ENCODE measurements around the gene CCN5. TPM values are rescaled to one million over a fixed set of nuclear protein-coding genes. Genes with fewer than 3 reads are reported as not detected.

CCN5 gene
- total and polyA plus RNA-seq, 2 of the 13 experiments (the other 11 are each of a cell fraction or from before 2014, with no cell fraction given), result 0.12 TPM; not detected in 1

DNA sequence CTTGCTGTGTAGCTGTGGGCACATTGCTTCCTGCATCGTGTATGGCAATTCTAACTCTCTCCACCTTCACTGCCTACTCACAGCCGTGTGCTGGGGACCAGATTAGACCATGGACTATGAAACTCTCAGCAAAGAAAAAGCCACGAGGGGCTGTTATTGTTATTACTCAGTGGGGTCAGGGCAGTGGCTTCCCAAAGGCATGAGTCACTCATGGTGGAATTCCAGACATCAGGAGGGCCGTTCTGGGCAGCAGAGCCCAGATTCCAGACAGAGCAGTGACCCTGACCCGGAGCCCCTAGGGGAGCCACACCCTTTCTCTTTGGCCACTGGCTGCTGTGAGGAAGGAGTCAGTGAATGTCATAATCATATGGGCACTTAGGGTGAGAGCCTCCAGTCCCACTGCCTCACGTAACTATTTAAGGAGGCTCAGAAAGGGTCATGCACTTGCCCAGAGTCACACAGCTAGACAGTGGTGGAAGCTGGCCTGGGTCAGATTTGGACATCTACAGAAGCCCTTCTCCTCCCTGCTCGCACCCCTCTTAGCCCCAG is 22.2 kb upstream of the CCN5 start (continued):
- TF ChIP-seq, protein P1, sequence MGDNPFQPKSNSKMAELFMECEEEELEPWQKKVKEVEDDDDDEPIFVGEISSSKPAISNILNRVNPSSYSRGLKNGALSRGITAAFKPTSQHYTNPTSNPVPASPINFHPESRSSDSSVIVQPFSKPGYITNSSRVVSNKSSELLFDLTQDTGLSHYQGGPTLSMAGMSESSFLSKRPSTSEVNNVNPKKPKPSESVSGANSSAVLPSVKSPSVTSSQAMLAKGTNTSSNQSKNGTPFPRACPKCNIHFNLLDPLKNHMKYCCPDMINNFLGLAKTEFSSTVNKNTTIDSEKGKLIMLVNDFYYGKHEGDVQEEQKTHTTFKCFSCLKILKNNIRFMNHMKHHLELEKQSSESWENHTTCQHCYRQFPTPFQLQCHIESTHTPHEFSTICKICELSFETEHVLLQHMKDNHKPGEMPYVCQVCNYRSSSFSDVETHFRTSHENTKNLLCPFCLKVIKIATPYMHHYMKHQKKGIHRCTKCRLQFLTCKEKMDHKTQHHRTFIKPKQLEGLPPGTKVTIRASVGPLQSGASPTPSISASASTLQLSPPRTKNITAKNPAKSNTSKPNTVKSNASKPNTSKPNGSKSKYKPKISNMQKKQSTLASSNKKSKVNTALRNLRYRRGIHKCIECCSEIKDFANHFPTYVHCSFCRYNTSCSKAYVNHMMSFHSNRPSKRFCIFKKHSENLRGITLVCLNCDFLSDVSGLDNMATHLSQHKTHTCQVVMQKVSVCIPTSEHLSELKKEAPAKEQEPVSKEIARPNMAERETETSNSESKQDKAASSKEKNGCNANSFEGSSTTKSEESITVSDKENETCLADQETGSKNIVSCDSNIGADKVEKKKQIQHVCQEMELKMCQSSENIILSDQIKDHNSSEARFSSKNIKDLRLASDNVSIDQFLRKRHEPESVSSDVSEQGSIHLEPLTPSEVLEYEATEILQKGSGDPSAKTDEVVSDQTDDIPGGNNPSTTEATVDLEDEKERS (CRISPR knock-in tag; IDR thresholded peaks at IDR 0.05), result no peak
- TF ChIP-seq, protein P2, sequence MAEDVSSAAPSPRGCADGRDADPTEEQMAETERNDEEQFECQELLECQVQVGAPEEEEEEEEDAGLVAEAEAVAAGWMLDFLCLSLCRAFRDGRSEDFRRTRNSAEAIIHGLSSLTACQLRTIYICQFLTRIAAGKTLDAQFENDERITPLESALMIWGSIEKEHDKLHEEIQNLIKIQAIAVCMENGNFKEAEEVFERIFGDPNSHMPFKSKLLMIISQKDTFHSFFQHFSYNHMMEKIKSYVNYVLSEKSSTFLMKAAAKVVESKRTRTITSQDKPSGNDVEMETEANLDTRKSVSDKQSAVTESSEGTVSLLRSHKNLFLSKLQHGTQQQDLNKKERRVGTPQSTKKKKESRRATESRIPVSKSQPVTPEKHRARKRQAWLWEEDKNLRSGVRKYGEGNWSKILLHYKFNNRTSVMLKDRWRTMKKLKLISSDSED (CRISPR knock-in tag; IDR thresholded peaks at IDR 0.05), result no peak
- TF ChIP-seq, protein P3, sequence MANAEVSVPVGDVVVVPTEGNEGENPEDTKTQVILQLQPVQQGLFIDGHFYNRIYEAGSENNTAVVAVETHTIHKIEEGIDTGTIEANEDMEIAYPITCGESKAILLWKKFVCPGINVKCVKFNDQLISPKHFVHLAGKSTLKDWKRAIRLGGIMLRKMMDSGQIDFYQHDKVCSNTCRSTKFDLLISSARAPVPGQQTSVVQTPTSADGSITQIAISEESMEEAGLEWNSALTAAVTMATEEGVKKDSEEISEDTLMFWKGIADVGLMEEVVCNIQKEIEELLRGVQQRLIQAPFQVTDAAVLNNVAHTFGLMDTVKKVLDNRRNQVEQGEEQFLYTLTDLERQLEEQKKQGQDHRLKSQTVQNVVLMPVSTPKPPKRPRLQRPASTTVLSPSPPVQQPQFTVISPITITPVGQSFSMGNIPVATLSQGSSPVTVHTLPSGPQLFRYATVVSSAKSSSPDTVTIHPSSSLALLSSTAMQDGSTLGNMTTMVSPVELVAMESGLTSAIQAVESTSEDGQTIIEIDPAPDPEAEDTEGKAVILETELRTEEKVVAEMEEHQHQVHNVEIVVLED (CRISPR knock-in tag; IDR thresholded peaks at IDR 0.05; ENCODE audit: borderline replicate concordance), result no peak
- no peak for TF ChIP-seq ZNF10 (CRISPR knock-in tag; IDR thresholded peaks at IDR 0.05; ENCODE audit: borderline replicate concordance, low read depth)
- TF ChIP-seq ZFP62 (CRISPR knock-in tag; IDR thresholded peaks at IDR 0.05), result no peak
- TF ChIP-seq ZNF547 (CRISPR knock-in tag; IDR thresholded peaks at IDR 0.05), result no peak
- no peak for TF ChIP-seq SMYD3 (CRISPR knock-in tag; IDR thresholded peaks at IDR 0.05)
- TF ChIP-seq, protein P4, sequence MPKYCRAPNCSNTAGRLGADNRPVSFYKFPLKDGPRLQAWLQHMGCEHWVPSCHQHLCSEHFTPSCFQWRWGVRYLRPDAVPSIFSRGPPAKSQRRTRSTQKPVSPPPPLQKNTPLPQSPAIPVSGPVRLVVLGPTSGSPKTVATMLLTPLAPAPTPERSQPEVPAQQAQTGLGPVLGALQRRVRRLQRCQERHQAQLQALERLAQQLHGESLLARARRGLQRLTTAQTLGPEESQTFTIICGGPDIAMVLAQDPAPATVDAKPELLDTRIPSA (CRISPR knock-in tag; IDR thresholded peaks at IDR 0.05; ENCODE audit: borderline replicate concordance), result no peak
- no peak for TF ChIP-seq ZFP82 (CRISPR knock-in tag; IDR thresholded peaks at IDR 0.05; ENCODE audit: borderline replicate concordance)
- no peak for TF ChIP-seq ZNF292 (CRISPR knock-in tag; IDR thresholded peaks at IDR 0.05; ENCODE audit: borderline replicate concordance, low read depth)
- TF ChIP-seq KLF11 (CRISPR knock-in tag; IDR thresholded peaks at IDR 0.05), result no peak
- TF ChIP-seq, protein P5, sequence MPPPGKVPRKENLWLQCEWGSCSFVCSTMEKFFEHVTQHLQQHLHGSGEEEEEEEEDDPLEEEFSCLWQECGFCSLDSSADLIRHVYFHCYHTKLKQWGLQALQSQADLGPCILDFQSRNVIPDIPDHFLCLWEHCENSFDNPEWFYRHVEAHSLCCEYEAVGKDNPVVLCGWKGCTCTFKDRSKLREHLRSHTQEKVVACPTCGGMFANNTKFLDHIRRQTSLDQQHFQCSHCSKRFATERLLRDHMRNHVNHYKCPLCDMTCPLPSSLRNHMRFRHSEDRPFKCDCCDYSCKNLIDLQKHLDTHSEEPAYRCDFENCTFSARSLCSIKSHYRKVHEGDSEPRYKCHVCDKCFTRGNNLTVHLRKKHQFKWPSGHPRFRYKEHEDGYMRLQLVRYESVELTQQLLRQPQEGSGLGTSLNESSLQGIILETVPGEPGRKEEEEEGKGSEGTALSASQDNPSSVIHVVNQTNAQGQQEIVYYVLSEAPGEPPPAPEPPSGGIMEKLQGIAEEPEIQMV (CRISPR knock-in tag; IDR thresholded peaks at IDR 0.05; ENCODE audit: low read depth), result no peak
- no peak for TF ChIP-seq HOXA9 (CRISPR knock-in tag; IDR thresholded peaks at IDR 0.05; ENCODE audit: borderline replicate concordance)
- TF ChIP-seq, protein P6, sequence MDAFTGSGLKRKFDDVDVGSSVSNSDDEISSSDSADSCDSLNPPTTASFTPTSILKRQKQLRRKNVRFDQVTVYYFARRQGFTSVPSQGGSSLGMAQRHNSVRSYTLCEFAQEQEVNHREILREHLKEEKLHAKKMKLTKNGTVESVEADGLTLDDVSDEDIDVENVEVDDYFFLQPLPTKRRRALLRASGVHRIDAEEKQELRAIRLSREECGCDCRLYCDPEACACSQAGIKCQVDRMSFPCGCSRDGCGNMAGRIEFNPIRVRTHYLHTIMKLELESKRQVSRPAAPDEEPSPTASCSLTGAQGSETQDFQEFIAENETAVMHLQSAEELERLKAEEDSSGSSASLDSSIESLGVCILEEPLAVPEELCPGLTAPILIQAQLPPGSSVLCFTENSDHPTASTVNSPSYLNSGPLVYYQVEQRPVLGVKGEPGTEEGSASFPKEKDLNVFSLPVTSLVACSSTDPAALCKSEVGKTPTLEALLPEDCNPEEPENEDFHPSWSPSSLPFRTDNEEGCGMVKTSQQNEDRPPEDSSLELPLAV (CRISPR knock-in tag; conservative IDR thresholded peaks at IDR 0.05; ENCODE audit: low read depth), result no peak
- TF ChIP-seq IRX3 (CRISPR knock-in tag; IDR thresholded peaks at IDR 0.05; ENCODE audit: borderline replicate concordance, low read depth), result no peak
- no peak for TF ChIP-seq PRPF4 (IDR thresholded peaks at IDR 0.05; ENCODE audit: low read depth, low read length, poor library complexity, severe bottlenecking)
- no peak for TF ChIP-seq DR1 (CRISPR knock-in tag; IDR thresholded peaks at IDR 0.05)
- peak; percentile 99 for TF ChIP-seq SKI (IDR thresholded peaks at IDR 0.05; ENCODE audit: partially characterized antibody)
